HG03175 (cell line): ENCODE results near the gene PNLIPRP2.

Source experiments
- ATAC-seq: cut with Tn5 transposase; IDR thresholded peaks from one replicate; pipeline ENCODE4 v1.9.1; 2021; ENCODE audit warnings: mild to moderate bottlenecking, moderate library complexity; ENCODE audit not compliant: unreplicated experiment

The PNLIPRP2 gene

GRCh38 chr10:116653885-116654284 is 33.1 kb downstream of the PNLIPRP2 start:
- ATAC-seq, result no peak

GRCh38 chr10:116654816-116655215 is 34.1 kb downstream of the PNLIPRP2 start:
- no peak for ATAC-seq

- ATAC-seq, result no peak
Observed at GRCh38 chr10:116655568-116655967, 34.8 kb downstream of the PNLIPRP2 start.

- no peak for ATAC-seq
Observed at GRCh38 chr10:116656044-116656443, 35.3 kb downstream of the PNLIPRP2 start.

GRCh38 chr10:116657863-116658551 is 37.3 kb downstream of the PNLIPRP2 start:
- ATAC-seq, result no peak

- no peak for ATAC-seq
Observed at GRCh38 chr10:116659049-116659670, 38.4 kb downstream of the PNLIPRP2 start.

- ATAC-seq, result no peak
Observed at GRCh38 chr10:116660860-116661259, 40.1 kb downstream of the PNLIPRP2 start.

- no peak for ATAC-seq
Observed at GRCh38 chr10:116663342-116663741, 42.6 kb downstream of the PNLIPRP2 start.

- ATAC-seq, result no peak
Observed at GRCh38 chr10:116664631-116665030, 43.9 kb downstream of the PNLIPRP2 start.

GRCh38 chr10:116665541-116666125 is 44.9 kb downstream of the PNLIPRP2 start:
- no peak for ATAC-seq

GRCh38 chr10:116667484-116667883 is 46.7 kb downstream of the PNLIPRP2 start:
- no peak for ATAC-seq

- ATAC-seq, result no peak
Observed at GRCh38 chr10:116668018-116668417, 47.3 kb downstream of the PNLIPRP2 start.

GRCh38 chr10:116668446-116668845 is 47.7 kb downstream of the PNLIPRP2 start:
- no peak for ATAC-seq

- no peak for ATAC-seq
Observed at GRCh38 chr10:116669080-116669479, 48.3 kb downstream of the PNLIPRP2 start.

- ATAC-seq, result no peak
Observed at GRCh38 chr10:116669832-116670644, 49.3 kb downstream of the PNLIPRP2 start.

GRCh38 chr10:116670706-116671105 is 50.0 kb downstream of the PNLIPRP2 start:
- no peak for ATAC-seq

GRCh38 chr10:116671274-116671926 is 50.6 kb downstream of the PNLIPRP2 start:
- no peak for ATAC-seq

GRCh38 chr10:116672891-116673290 is 52.1 kb downstream of the PNLIPRP2 start:
- ATAC-seq, result no peak

GRCh38 chr10:116673866-116674265 is 53.1 kb downstream of the PNLIPRP2 start:
- ATAC-seq, result no peak

GRCh38 chr10:116674901-116675423 is 54.2 kb downstream of the PNLIPRP2 start:
- no peak for ATAC-seq

- ATAC-seq, result no peak
Observed at GRCh38 chr10:116676118-116676517, 55.4 kb downstream of the PNLIPRP2 start.
